Measurements from ENCODE around the gene CD22.

The CD22 gene

DNA sequence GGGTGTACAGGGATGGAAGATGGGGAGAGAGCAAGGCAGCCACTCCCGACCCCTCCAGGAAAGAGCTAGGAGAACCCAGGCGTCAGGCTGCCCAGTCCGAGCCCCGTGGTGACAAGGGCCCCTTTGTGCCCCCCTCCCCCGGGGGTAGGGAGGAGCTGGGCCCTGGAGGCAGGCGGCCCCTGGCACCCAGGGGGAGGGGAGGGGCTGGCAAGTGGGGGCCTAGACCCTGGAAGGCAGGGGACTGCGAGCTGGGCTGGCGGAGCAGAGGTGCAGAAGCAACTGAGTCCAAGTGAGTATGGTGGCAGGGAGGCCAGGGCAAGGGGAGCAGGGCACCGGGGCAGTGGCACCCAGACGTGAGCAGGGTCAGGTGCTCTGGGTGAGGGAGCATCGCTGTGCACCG lies 37.1 kb upstream of the CD22 start, which contains the start of gene MAG:
Gene MAG, plus strand, starts transcription at position 246 of the 400 bp plus-strand sequence. CDS start 3,248 bp downstream, outside the sequence.
- H3K36me3 Mint-ChIP-seq (ENCODE audit: low read depth), result no peaks in the 10 kb centered on the region
- no peak within 1 kb of the TSS for H3K4me3 Mint-ChIP-seq
- peaks cover 42% of the 10 kb centered on the region for H3K27me3 Mint-ChIP-seq
- peaks cover 9% of the 10 kb centered on the region for H3K4me1 Mint-ChIP-seq (ENCODE audit: low read depth)
- H3K27ac Mint-ChIP-seq, result no peak within 1 kb of the TSS
- H3K9me3 Mint-ChIP-seq, result no peaks in the 10 kb centered on the region
- intact Hi-C loops (cut with micrococcal nuclease), result no loop called here

GRCh38 chr19:35292421-35293362 lies 36.3 kb upstream of the CD22 start:
- H3K4me3 Mint-ChIP-seq, result no peak overlapping the region
- intact Hi-C loops (cut with micrococcal nuclease), result no loop called here
- H3K27ac Mint-ChIP-seq, result no peak overlapping the region
- H3K9me3 Mint-ChIP-seq, result no peaks in the 10 kb centered on the region
- peaks cover 42% of the 10 kb centered on the region for H3K27me3 Mint-ChIP-seq
- no peaks in the 10 kb centered on the region for H3K36me3 Mint-ChIP-seq (ENCODE audit: low read depth)
- H3K4me1 Mint-ChIP-seq (ENCODE audit: low read depth), result peaks cover 9% of the 10 kb centered on the region

- Mint-ChIP-seq H3K4me3 (no peak overlapping the region), H3K9me3 (no peaks in the 10 kb centered on the region), H3K27ac (no peak overlapping the region), H3K36me3 (ENCODE audit: low read depth) (no peaks in the 10 kb centered on the region), H3K4me1 (ENCODE audit: low read depth) (peaks cover 9% of the 10 kb centered on the region), H3K27me3 (peaks cover 42% of the 10 kb centered on the region)
- intact Hi-C loops (cut with micrococcal nuclease), result no loop called here
These were observed 35.6 kb upstream of the CD22 start for GRCh38 chr19:35293363-35293739.

GRCh38 chr19:35293808-35294207 lies 35.2 kb upstream of the CD22 start:
- H3K27me3 Mint-ChIP-seq, result peaks cover 41% of the 10 kb centered on the region
- intact Hi-C loops (cut with micrococcal nuclease), result no loop called here

DNA sequence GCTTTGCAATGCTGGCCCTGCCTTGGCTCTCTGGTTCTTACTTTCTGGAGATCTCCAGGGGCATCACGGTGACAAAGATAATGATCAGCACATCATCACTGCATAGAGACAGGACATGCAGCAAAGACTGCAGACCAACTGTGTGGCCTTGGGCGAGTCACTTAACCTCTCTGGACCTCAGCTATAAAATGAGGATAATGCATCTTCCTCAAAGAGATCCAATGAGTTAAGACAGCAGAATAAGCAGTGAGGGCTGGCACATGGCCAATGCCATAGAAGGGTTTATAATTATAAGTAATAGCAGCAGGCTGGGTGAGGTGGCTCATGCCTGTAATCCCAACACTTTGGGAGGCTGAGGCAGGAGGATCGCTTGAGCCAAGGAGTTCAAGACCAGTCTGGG lies 34.7 kb upstream of the CD22 start:
- H3K27me3 Mint-ChIP-seq, result peaks cover 38% of the 10 kb centered on the region
- H3K4me1 Mint-ChIP-seq (ENCODE audit: low read depth), result peaks cover 9% of the 10 kb centered on the region
- H3K4me3 Mint-ChIP-seq, result no peak overlapping the region
- H3K36me3 Mint-ChIP-seq (ENCODE audit: low read depth), result no peaks in the 10 kb centered on the region
- no peak overlapping the region for H3K27ac Mint-ChIP-seq
- H3K9me3 Mint-ChIP-seq, result no peaks in the 10 kb centered on the region
- intact Hi-C loops (cut with micrococcal nuclease), result no loop called here

More at GRCh38 chr19:35293808-35294207, 35.2 kb upstream of the CD22 start:
- no peaks in the 10 kb centered on the region for H3K36me3 Mint-ChIP-seq (ENCODE audit: low read depth)
- no peak overlapping the region for H3K27ac Mint-ChIP-seq
- H3K4me1 Mint-ChIP-seq (ENCODE audit: low read depth), result peaks cover 9% of the 10 kb centered on the region
- H3K4me3 Mint-ChIP-seq, result no peak overlapping the region
- no peaks in the 10 kb centered on the region for H3K9me3 Mint-ChIP-seq

GRCh38 chr19:35294859-35295791 lies 33.9 kb upstream of the CD22 start:
- H3K27me3 Mint-ChIP-seq, result peaks cover 38% of the 10 kb centered on the region
- no peaks in the 10 kb centered on the region for H3K9me3 Mint-ChIP-seq
- peaks cover 9% of the 10 kb centered on the region for H3K4me1 Mint-ChIP-seq (ENCODE audit: low read depth)
- H3K27ac Mint-ChIP-seq, result no peak overlapping the region
- intact Hi-C loops (cut with micrococcal nuclease), result no loop called here
- H3K36me3 Mint-ChIP-seq (ENCODE audit: low read depth), result no peaks in the 10 kb centered on the region
- H3K4me3 Mint-ChIP-seq, result no peak overlapping the region

DNA sequence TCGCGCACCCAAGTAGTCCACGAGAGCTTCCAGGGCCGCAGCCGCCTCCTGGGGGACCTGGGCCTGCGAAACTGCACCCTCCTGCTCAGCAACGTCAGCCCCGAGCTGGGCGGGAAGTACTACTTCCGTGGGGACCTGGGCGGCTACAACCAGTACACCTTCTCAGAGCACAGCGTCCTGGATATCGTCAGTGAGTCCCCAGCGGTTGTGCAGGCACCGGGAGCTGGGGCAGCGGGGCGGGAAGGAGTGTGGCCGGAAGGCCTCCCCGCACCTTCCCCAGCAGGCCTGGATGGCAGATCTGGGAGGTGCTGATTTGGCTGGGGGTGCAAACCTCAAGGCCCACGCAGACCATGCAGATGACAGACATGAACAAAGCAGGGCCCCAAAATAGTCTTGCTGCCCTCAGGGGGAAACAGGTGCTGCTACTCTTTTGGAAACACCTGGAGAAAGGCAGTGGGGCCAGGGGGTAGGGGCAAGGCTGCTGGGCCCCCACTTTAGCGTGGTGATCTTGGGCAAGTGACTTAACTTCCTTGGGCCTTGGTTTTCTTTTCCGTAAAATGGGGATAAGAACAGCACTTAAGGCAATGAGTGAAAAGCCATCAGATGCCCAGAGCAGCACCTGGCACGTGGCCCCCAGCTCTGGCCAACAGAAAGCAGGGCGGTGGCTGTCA lies 33.1 kb upstream of the CD22 start:
- Mint-ChIP-seq H3K36me3 (ENCODE audit: low read depth) (no peaks in the 10 kb centered on the region), H3K27me3 (peaks cover 33% of the 10 kb centered on the region), H3K4me3 (no peak overlapping the region), H3K9me3 (no peaks in the 10 kb centered on the region), H3K4me1 (ENCODE audit: low read depth) (peaks cover 9% of the 10 kb centered on the region), H3K27ac (no peak overlapping the region)
- intact Hi-C loops (cut with micrococcal nuclease), result no loop called here

DNA sequence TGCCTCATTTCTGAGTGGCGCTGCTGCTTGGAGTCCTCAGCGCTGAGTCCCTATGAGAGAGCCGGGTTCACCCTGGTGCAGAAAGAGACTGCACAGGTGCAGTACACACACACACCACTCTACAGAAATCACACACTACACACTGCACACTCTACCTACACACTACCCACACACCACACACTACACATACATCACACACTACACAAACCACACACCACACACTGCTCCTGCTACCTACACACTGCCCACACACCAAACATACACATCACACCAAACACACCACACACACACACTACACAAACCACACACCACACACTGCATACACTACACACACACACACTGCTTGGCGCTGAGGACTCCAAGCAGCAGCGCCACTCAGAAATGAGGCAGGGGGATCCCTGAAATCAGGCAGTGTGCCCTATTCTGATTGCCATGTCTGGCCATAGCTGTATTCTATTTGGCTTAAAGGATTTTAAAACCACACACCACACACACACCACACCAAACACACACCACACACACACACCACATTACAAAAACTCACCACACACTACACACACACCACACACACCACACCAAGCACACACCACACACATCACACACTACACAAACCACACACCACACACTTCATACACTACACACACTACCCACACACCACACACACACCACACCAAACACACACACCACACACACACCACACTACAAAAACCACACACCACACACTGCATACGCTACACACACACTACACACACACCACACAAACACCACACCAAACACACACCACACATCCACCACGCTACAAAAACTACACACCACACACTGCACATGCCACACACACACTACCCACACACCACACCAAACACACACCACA lies 32.1 kb upstream of the CD22 start:
- no peak overlapping the region for H3K27ac Mint-ChIP-seq
- H3K36me3 Mint-ChIP-seq (ENCODE audit: low read depth), result no peaks in the 10 kb centered on the region
- peaks cover 25% of the 10 kb centered on the region for H3K27me3 Mint-ChIP-seq
- intact Hi-C loops (cut with micrococcal nuclease), result no loop called here
- no peak overlapping the region for H3K4me3 Mint-ChIP-seq
- H3K9me3 Mint-ChIP-seq, result no peaks in the 10 kb centered on the region
- peaks cover 9% of the 10 kb centered on the region for H3K4me1 Mint-ChIP-seq (ENCODE audit: low read depth)

- H3K27me3 Mint-ChIP-seq, result peaks cover 21% of the 10 kb centered on the region
- H3K36me3 Mint-ChIP-seq (ENCODE audit: low read depth), result no peaks in the 10 kb centered on the region
- no peak overlapping the region for H3K27ac Mint-ChIP-seq
- H3K4me1 Mint-ChIP-seq (ENCODE audit: low read depth), result peaks cover 9% of the 10 kb centered on the region
- no peaks in the 10 kb centered on the region for H3K9me3 Mint-ChIP-seq
- intact Hi-C loops (cut with micrococcal nuclease), result no loop called here
- no peak overlapping the region for H3K4me3 Mint-ChIP-seq
These were observed 31.5 kb upstream of the CD22 start for GRCh38 chr19:35297515-35297848.

GRCh38 chr19:35297922-35298321 lies 31.1 kb upstream of the CD22 start:
- no peaks in the 10 kb centered on the region for H3K36me3 Mint-ChIP-seq (ENCODE audit: low read depth)
- intact Hi-C loops (cut with micrococcal nuclease), result no loop called here
- peaks cover 9% of the 10 kb centered on the region for H3K4me1 Mint-ChIP-seq (ENCODE audit: low read depth)
- no peak overlapping the region for H3K27ac Mint-ChIP-seq
- no peaks in the 10 kb centered on the region for H3K9me3 Mint-ChIP-seq
- no peak overlapping the region for H3K4me3 Mint-ChIP-seq
- H3K27me3 Mint-ChIP-seq, result peaks cover 17% of the 10 kb centered on the region

GRCh38 chr19:35298561-35298972 lies 30.4 kb upstream of the CD22 start:
- no peak overlapping the region for H3K4me3 Mint-ChIP-seq
- H3K4me1 Mint-ChIP-seq (ENCODE audit: low read depth), result peaks cover 11% of the 10 kb centered on the region
- no peaks in the 10 kb centered on the region for H3K9me3 Mint-ChIP-seq
- H3K27me3 Mint-ChIP-seq, result peaks cover 14% of the 10 kb centered on the region
- intact Hi-C loops (cut with micrococcal nuclease), result no loop called here
- no peaks in the 10 kb centered on the region for H3K36me3 Mint-ChIP-seq (ENCODE audit: low read depth)
- H3K27ac Mint-ChIP-seq, result no peak overlapping the region

DNA sequence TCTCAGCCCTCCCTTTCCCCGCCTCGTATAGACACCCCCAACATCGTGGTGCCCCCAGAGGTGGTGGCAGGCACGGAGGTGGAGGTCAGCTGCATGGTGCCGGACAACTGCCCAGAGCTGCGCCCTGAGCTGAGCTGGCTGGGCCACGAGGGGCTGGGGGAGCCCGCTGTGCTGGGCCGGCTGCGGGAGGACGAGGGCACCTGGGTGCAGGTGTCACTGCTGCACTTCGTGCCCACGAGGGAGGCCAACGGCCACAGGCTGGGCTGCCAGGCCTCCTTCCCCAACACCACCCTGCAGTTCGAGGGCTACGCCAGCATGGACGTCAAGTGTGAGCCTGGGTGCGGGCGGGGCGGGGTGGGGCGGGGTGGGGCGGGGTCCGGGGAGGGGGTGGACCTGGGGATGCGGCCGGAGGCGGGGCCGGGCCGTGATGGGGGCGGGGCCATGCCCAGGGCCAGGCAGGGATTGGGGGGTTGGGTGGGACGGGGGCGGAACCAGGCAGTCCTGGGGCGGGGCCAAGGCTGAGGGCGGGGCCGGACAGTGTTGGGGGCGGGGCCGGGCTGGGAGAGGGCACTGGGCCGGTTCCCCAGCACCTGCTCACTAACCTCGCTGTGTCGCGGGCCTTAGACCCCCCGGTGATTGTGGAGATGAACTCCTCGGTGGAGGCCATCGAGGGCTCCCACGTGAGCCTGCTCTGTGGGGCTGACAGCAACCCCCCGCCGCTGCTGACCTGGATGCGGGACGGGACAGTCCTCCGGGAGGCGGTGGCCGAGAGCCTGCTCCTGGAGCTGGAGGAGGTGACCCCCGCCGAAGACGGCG lies 29.3 kb upstream of the CD22 start:
- H3K27me3 Mint-ChIP-seq, result peaks cover 11% of the 10 kb centered on the region
- H3K4me1 Mint-ChIP-seq (ENCODE audit: low read depth), result peaks cover 19% of the 10 kb centered on the region
- intact Hi-C loops (cut with micrococcal nuclease), result no loop called here
- H3K27ac Mint-ChIP-seq, result no peak overlapping the region
- no peak overlapping the region for H3K4me3 Mint-ChIP-seq
- no peaks in the 10 kb centered on the region for H3K36me3 Mint-ChIP-seq (ENCODE audit: low read depth)
- no peaks in the 10 kb centered on the region for H3K9me3 Mint-ChIP-seq

Measured in dendritic cell treated with granulocyte-macrophage colony-stimulating factor and Interleukin-4, amounts not matched to agents 40 ng/mL and 50 ng/mL, for 4 days (primary cell).